Measurements from ENCODE around the gene STK39. TPM values are rescaled to one million over a fixed set of nuclear protein-coding genes. Genes with fewer than 3 reads are reported as not detected.

The STK39 gene
- total RNA-seq, 1 experiment from 2014 or later, result 2.9 TPM

DNA sequence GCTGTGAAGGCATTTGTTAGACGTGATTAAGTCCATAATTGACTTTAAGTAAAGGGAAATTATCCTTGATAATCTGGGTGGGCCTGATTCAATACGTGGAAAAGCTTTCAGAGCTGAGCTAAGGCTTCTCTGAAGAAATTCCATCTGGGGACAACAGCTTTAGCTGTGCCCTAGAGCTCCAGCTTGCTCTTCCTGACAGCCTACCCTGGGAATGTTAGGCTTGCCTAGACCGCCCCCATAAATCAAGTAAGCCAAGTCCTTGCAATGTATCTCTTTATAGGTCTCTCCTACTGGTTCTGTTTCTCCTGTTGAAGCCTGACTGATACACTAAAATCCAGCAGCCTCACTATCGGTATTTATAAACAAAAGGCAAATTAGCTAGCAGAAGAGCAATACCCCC lies 160.0 kb downstream of the STK39 start:
- POLR2A ChIA-PET, result no interaction called here

DNA sequence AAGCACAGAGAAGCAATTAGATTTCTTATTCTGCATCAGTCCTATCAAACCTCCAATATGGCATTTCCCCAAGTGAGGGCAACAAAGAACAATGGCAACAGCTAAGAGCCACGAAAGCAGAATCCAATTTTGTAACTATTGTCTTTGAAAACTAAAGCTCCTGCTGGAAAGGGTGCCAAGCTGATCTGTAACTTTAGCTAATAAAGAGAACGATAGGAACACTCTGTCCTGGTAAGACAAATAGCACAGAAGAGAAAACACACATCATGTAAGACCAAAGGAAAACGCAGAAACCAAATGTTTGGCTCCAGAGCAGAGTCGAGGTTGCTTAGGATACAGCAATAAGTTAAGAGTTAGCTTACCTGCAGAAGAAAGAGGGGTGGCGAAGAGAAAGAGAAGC lies 160.5 kb downstream of the STK39 start:
- CTCF ChIA-PET, result no interaction called here
- no peaks in the 10 kb centered on the region for H3K36me3 Mint-ChIP-seq (ENCODE audit: insufficient read depth, unreplicated experiment)

More for the DNA sequence above, 160.0 kb downstream of the STK39 start:
- no peaks in the 10 kb centered on the region for H3K36me3 ChIP-seq (ENCODE audit: control insufficient read depth, insufficient read depth, low read length)
- Mint-ChIP-seq H3K27me3 (ENCODE audit: insufficient read depth, unreplicated experiment) (peaks cover 2% of the 10 kb centered on the region), H3K4me1 (ENCODE audit: low read depth, unreplicated experiment) (no peaks in the 10 kb centered on the region), H3K4me3 (ENCODE audit: unreplicated experiment) (no peak overlapping the region), H3K9me3 (ENCODE audit: unreplicated experiment) (no peaks in the 10 kb centered on the region), H3K27ac (ENCODE audit: unreplicated experiment) (no peak overlapping the region), H3K36me3 (ENCODE audit: insufficient read depth, unreplicated experiment) (no peaks in the 10 kb centered on the region)
- no TSS peak for BruUV-seq (replicated peaks)
- TF ChIP-seq, protein P1, sequence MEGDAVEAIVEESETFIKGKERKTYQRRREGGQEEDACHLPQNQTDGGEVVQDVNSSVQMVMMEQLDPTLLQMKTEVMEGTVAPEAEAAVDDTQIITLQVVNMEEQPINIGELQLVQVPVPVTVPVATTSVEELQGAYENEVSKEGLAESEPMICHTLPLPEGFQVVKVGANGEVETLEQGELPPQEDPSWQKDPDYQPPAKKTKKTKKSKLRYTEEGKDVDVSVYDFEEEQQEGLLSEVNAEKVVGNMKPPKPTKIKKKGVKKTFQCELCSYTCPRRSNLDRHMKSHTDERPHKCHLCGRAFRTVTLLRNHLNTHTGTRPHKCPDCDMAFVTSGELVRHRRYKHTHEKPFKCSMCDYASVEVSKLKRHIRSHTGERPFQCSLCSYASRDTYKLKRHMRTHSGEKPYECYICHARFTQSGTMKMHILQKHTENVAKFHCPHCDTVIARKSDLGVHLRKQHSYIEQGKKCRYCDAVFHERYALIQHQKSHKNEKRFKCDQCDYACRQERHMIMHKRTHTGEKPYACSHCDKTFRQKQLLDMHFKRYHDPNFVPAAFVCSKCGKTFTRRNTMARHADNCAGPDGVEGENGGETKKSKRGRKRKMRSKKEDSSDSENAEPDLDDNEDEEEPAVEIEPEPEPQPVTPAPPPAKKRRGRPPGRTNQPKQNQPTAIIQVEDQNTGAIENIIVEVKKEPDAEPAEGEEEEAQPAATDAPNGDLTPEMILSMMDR (IDR thresholded peaks at IDR 0.05; ENCODE audit: insufficient read depth in 1 of 2, low read depth in 1 of 2, low read length in 1 of 2, severe bottlenecking in 1 of 2, unreplicated experiment in 1 of 2), result no peak
- DNase-seq, result no peak
- CTCF ChIA-PET, result no interaction called here
- no peaks in the 10 kb centered on the region for H3K9me3 ChIP-seq
- no peaks in the 10 kb centered on the region for H3K27me3 ChIP-seq (replicated peaks; ENCODE audit: control insufficient read depth, insufficient read depth, low read length)
- no peak overlapping the region for H3K4me3 ChIP-seq (ENCODE audit: low read depth, low read length)
- intact Hi-C loops (cut with micrococcal nuclease; ENCODE audit: unreplicated experiment), result no loop called here
- no peaks in the 10 kb centered on the region for H3K4me1 ChIP-seq

DNA sequence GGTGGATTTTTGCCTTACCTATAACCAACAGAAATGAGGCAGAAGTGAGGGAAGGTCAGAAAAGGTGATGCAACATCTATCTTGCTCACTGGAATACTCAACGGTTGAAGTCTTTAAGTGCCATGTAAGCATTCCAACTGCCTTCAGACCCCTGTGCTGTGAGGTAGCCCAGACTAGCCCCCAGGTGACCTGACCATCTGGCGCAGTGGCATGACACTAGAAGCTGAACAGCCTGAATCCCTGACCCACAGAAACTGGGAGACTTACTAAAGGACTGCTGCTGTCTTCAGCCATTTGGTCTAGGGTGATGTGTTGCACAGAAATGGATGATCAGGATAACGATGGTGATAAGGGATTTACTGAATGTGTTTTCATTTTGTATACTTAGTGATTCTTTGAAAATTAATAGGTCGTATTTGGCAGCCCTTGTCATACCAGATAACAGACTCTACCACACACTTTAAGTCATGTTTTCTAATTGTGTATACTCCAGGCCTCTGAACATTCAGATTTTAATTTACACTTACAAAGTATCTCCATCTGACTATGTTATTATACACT lies 161.5 kb downstream of the STK39 start:
- POLR2A ChIA-PET, result no interaction called here
- no peak for DNase-seq
- H3K9me3 Mint-ChIP-seq (ENCODE audit: unreplicated experiment), result no peaks in the 10 kb centered on the region
- no TSS peak for BruUV-seq (replicated peaks)
- no peaks in the 10 kb centered on the region for H3K4me1 Mint-ChIP-seq (ENCODE audit: low read depth, unreplicated experiment)
- H3K36me3 Mint-ChIP-seq (ENCODE audit: insufficient read depth, unreplicated experiment), result no peaks in the 10 kb centered on the region
- no peaks in the 10 kb centered on the region for H3K9me3 ChIP-seq
- H3K4me3 Mint-ChIP-seq (ENCODE audit: unreplicated experiment), result no peak overlapping the region
- H3K4me1 ChIP-seq, result no peaks in the 10 kb centered on the region
- TF ChIP-seq, protein P1 (IDR thresholded peaks at IDR 0.05; ENCODE audit: insufficient read depth in 1 of 2, low read depth in 1 of 2, low read length in 1 of 2, severe bottlenecking in 1 of 2, unreplicated experiment in 1 of 2), result no peak
- CTCF ChIA-PET, result no interaction called here
- H3K27me3 ChIP-seq (replicated peaks; ENCODE audit: control insufficient read depth, insufficient read depth, low read length), result no peaks in the 10 kb centered on the region
- no peak overlapping the region for H3K27ac Mint-ChIP-seq (ENCODE audit: unreplicated experiment)
- peaks cover 2% of the 10 kb centered on the region for H3K27me3 Mint-ChIP-seq (ENCODE audit: insufficient read depth, unreplicated experiment)
- H3K4me3 ChIP-seq (ENCODE audit: low read depth, low read length), result no peak overlapping the region
- intact Hi-C loops (cut with micrococcal nuclease; ENCODE audit: unreplicated experiment), result no loop called here
- H3K36me3 ChIP-seq (ENCODE audit: control insufficient read depth, insufficient read depth, low read length), result no peaks in the 10 kb centered on the region

More for the DNA sequence above, 160.5 kb downstream of the STK39 start:
- Histone ChIP-seq H3K4me1 (no peaks in the 10 kb centered on the region), H3K4me3 (ENCODE audit: low read depth, low read length) (no peak overlapping the region), H3K27me3 (replicated peaks; ENCODE audit: control insufficient read depth, insufficient read depth, low read length) (no peaks in the 10 kb centered on the region), H3K9me3 (no peaks in the 10 kb centered on the region), H3K36me3 (ENCODE audit: control insufficient read depth, insufficient read depth, low read length) (no peaks in the 10 kb centered on the region)
- BruUV-seq (replicated peaks), result no TSS peak
- DNase-seq, result no peak
- peaks cover 2% of the 10 kb centered on the region for H3K27me3 Mint-ChIP-seq (ENCODE audit: insufficient read depth, unreplicated experiment)
- no peaks in the 10 kb centered on the region for H3K4me1 Mint-ChIP-seq (ENCODE audit: low read depth, unreplicated experiment)
- no peak overlapping the region for H3K27ac Mint-ChIP-seq (ENCODE audit: unreplicated experiment)
- POLR2A ChIA-PET, result no interaction called here
- intact Hi-C loops (cut with micrococcal nuclease; ENCODE audit: unreplicated experiment), result no loop called here
- H3K4me3 Mint-ChIP-seq (ENCODE audit: unreplicated experiment), result no peak overlapping the region
- no peaks in the 10 kb centered on the region for H3K9me3 Mint-ChIP-seq (ENCODE audit: unreplicated experiment)
- TF ChIP-seq, protein P1 (IDR thresholded peaks at IDR 0.05; ENCODE audit: insufficient read depth in 1 of 2, low read depth in 1 of 2, low read length in 1 of 2, severe bottlenecking in 1 of 2, unreplicated experiment in 1 of 2), result no peak

Measured in Caco-2 (cell line).